ENCODE data around the gene ECSIT.

DNA sequence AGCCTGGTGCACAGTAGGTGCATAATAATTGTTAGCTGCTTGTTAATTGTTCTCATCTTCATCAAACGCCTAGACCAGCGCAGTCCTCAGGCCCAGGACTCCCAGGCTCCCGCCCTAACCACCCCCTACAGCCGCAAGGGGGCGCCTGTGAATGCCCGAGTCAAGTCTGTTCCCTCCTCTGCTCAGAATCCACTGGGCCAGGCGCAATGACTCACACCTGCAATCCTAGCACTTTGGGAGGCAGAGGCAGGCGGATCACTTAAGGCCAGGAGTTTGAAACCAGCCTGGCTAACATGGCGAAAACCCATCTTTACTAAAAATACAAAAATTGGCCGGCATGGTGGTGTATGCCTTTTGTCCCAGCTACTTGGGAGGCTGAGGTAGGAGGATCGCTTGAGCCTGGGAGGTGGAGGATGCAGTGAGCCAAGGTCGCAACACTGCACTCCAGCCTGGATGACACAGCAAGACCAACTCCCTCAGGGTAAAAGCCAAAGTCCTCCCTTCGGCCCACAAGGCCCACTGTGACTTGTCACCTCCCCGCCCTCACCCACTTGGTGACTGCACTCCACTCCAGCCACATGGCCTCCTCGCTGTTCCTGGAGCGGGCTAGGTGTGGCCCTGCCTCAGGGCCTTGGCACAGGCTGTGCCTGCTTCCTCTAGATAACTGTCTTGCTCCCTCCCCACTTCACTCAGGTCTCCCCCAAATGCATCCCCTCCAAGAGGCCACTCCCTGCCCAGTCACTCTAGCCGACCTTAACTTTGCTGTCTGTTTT is 32.4 kb downstream of the ECSIT start:
- TF ChIP-seq POLR2A (IDR thresholded peaks at IDR 0.05) = no peak
- TF ChIP-seq, protein P1, sequence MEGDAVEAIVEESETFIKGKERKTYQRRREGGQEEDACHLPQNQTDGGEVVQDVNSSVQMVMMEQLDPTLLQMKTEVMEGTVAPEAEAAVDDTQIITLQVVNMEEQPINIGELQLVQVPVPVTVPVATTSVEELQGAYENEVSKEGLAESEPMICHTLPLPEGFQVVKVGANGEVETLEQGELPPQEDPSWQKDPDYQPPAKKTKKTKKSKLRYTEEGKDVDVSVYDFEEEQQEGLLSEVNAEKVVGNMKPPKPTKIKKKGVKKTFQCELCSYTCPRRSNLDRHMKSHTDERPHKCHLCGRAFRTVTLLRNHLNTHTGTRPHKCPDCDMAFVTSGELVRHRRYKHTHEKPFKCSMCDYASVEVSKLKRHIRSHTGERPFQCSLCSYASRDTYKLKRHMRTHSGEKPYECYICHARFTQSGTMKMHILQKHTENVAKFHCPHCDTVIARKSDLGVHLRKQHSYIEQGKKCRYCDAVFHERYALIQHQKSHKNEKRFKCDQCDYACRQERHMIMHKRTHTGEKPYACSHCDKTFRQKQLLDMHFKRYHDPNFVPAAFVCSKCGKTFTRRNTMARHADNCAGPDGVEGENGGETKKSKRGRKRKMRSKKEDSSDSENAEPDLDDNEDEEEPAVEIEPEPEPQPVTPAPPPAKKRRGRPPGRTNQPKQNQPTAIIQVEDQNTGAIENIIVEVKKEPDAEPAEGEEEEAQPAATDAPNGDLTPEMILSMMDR (IDR thresholded peaks at IDR 0.05) = peak; percentile 33 to 69 (median 57)

Measured in adrenal gland (tissue), 5 donors.